OCI-LY3 (cell line): ENCODE results near the gene RAB43.

Source experiments
- H2AFZ ChIP-seq: fragments of 200-600, 300-600 bp; shearing (Covaris generic); 2 replicates; pipeline ENCODE4 v1.6.0; 2014; ENCODE audit warnings: antibody characterized with exemption, low read depth, low read length
- H3K27ac ChIP-seq: fragments of 200-600, 300-600 bp; sonication (generic); 2 replicates; pipeline ENCODE4 v1.5.1; 2014; ENCODE audit warnings: mild to moderate bottlenecking, low read length, moderate library complexity, mixed read lengths
- H3K27me3 ChIP-seq: fragments of 200-600, 300-600 bp; sonication (generic); 2 replicates; pipeline ENCODE4 v1.6.1; 2014; ENCODE audit warnings: low read depth, low read length, mixed read lengths
- H3K36me3 ChIP-seq: fragments of 200-600, 300-600 bp; sonication (generic); replicated peaks from 2 replicates; pipeline ENCODE3; 2014; ENCODE audit warnings: low read depth, low read length, mixed read lengths
- H3K4me1 ChIP-seq: fragments of 300-600, 200-600 bp; sonication (generic); 2 replicates; pipeline ENCODE4 v1.6.1; 2014; ENCODE audit warnings: low read length, mixed read lengths
- H3K4me2 ChIP-seq: fragments of 200-600, 300-600 bp; sonication (generic); 2 replicates; pipeline ENCODE4 v1.6.1; 2014; ENCODE audit warnings: low read length, mixed read lengths
- H3K4me3 ChIP-seq: fragments of 300-600, 200-600 bp; sonication (generic); 2 replicates; pipeline ENCODE4 v1.5.1; 2014; ENCODE audit warnings: antibody characterized with exemption, mild to moderate bottlenecking, low read length, moderate library complexity
- H3K79me2 ChIP-seq: fragments of 300-600, 200-600 bp; shearing (Covaris generic); 2 replicates; pipeline ENCODE4 v1.6.1; 2014; ENCODE audit warnings: mild to moderate bottlenecking, low read length, mixed read lengths
- H3K9ac ChIP-seq: fragments of 300-600, 200-600 bp; shearing (Covaris generic); 2 replicates; pipeline ENCODE4 v1.6.0; 2014; ENCODE audit warnings: mild to moderate bottlenecking, low read length, moderate library complexity
- H3K9me3 ChIP-seq: fragments of 200-600, 300-600 bp; shearing (Covaris generic); 2 replicates; pipeline ENCODE4 v1.6.1; 2014; ENCODE audit warnings: low read length, mixed read lengths; ENCODE audit not compliant: insufficient read depth
- H4K20me1 ChIP-seq: fragments of 200-600, 300-600 bp; sonication (generic); 2 replicates; pipeline ENCODE4 v1.6.1; 2016; ENCODE audit warnings: low read length, mixed read lengths; ENCODE audit not compliant: insufficient read depth
- EZH2phosphoT487 ChIP-seq: fragments of 200-600 bp; shearing (Covaris generic); IDR thresholded peaks from 2 replicates; pipeline ENCODE4 v1.6.1; 2018; ENCODE audit warnings: antibody characterized with exemption, mixed run types, low read depth
- TF ChIP-seq, protein P1 (sequence below): fragments of 200-600, 300-600 bp; sonication (generic); IDR thresholded peaks from 2 replicates; pipeline ENCODE4 v1.5.1; 2014; ENCODE audit warnings: antibody characterized with exemption, low read length, low read depth

The RAB43 gene

DNA sequence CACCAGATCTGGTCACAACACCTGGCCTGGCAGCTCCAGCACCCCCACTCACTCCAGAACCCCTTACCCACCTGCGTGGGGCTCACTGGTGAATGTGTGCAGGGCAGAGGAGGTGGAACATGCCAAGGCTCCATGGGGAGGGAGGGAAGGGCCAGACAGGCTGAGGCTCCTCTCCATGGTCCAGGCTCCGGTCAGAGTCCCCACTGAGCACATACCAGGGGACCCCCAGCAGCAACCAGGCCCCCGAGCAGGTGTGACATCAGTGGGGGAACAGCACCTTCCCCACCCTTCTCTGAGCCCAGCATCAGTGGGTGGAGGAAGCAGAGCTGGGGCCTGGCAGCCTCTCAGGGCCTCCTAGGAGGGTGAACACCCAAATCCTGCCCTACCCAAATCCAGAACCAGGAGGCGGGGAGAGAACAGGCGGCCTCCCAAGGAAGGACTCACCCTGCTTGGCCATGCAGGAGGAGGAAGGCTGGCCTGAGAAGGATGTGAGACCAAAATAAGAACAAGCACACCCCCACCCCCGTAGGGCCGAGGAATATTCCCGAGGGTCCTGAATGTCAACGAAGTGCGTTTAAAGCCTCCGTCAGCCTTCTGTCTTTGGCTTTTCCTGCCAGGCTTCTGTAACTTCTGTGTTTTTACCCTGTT lies 62.2 kb downstream of the RAB43 start:
- Histone ChIP-seq H3K4me2 (no peak overlapping the region), H3K27me3 (peaks cover 18% of the 10 kb centered on the region; the same call in 1 of the 2 replicates), H3K4me3 (no peak overlapping the region), H4K20me1 (no peaks in the 10 kb centered on the region), H3K79me2 (no peaks in the 10 kb centered on the region), H3K36me3 (no peaks in the 10 kb centered on the region), H2AFZ (no peak overlapping the region), H3K4me1 (no peaks in the 10 kb centered on the region), H3K9me3 (no peaks in the 10 kb centered on the region), H3K27ac (no peak overlapping the region), H3K9ac (no peak overlapping the region)
- TF ChIP-seq, protein P1, sequence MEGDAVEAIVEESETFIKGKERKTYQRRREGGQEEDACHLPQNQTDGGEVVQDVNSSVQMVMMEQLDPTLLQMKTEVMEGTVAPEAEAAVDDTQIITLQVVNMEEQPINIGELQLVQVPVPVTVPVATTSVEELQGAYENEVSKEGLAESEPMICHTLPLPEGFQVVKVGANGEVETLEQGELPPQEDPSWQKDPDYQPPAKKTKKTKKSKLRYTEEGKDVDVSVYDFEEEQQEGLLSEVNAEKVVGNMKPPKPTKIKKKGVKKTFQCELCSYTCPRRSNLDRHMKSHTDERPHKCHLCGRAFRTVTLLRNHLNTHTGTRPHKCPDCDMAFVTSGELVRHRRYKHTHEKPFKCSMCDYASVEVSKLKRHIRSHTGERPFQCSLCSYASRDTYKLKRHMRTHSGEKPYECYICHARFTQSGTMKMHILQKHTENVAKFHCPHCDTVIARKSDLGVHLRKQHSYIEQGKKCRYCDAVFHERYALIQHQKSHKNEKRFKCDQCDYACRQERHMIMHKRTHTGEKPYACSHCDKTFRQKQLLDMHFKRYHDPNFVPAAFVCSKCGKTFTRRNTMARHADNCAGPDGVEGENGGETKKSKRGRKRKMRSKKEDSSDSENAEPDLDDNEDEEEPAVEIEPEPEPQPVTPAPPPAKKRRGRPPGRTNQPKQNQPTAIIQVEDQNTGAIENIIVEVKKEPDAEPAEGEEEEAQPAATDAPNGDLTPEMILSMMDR = no peak
- TF ChIP-seq EZH2phosphoT487 = no peak

- H3K9ac ChIP-seq = no peak overlapping the region
- H3K27me3 ChIP-seq = peaks cover 18% of the 10 kb centered on the region; the same call in 1 of the 2 replicates
- no peak overlapping the region for H3K27ac ChIP-seq
- H4K20me1 ChIP-seq = no peaks in the 10 kb centered on the region
- no peaks in the 10 kb centered on the region for H3K9me3 ChIP-seq
- H2AFZ ChIP-seq = no peak overlapping the region
- no peaks in the 10 kb centered on the region for H3K4me1 ChIP-seq
- TF ChIP-seq, protein P1 = no peak
- TF ChIP-seq EZH2phosphoT487 = no peak
- H3K79me2 ChIP-seq = no peaks in the 10 kb centered on the region
- no peak overlapping the region for H3K4me3 ChIP-seq
- H3K4me2 ChIP-seq = no peak overlapping the region
- H3K36me3 ChIP-seq = no peaks in the 10 kb centered on the region
These were observed 63.0 kb downstream of the RAB43 start for GRCh38 chr3:129058441-129059200.

DNA sequence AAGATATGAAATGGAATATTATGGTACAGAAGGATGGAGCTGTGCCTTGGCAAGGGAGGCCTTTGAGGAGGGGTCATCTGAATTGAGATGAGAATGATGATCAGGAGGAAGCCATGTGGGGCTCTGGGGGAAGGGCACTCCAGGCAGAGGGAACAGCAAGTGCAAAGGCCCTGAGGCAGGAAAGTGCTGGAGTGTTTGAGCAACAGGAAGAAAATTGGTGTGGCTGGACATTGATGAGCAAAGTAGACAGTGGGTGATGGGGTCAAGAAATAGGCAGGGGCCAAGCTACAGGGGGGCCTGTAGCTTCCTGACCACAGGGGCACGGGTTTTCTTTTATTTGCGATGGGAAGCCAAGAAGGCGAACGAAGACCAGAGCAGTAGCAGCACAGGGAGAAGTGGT lies 64.4 kb downstream of the RAB43 start:
- Histone ChIP-seq H3K36me3 (no peaks in the 10 kb centered on the region), H3K4me1 (no peaks in the 10 kb centered on the region; the same call in 1 of the 2 replicates), H2AFZ (no peak overlapping the region), H3K79me2 (no peaks in the 10 kb centered on the region), H3K4me3 (no peak overlapping the region), H3K27me3 (peaks cover 18% of the 10 kb centered on the region; the same call in 1 of the 2 replicates), H4K20me1 (no peaks in the 10 kb centered on the region), H3K9me3 (no peaks in the 10 kb centered on the region), H3K4me2 (no peak overlapping the region), H3K27ac (no peak overlapping the region), H3K9ac (no peak overlapping the region)
- no peak for TF ChIP-seq EZH2phosphoT487
- TF ChIP-seq, protein P1 = no peak

DNA sequence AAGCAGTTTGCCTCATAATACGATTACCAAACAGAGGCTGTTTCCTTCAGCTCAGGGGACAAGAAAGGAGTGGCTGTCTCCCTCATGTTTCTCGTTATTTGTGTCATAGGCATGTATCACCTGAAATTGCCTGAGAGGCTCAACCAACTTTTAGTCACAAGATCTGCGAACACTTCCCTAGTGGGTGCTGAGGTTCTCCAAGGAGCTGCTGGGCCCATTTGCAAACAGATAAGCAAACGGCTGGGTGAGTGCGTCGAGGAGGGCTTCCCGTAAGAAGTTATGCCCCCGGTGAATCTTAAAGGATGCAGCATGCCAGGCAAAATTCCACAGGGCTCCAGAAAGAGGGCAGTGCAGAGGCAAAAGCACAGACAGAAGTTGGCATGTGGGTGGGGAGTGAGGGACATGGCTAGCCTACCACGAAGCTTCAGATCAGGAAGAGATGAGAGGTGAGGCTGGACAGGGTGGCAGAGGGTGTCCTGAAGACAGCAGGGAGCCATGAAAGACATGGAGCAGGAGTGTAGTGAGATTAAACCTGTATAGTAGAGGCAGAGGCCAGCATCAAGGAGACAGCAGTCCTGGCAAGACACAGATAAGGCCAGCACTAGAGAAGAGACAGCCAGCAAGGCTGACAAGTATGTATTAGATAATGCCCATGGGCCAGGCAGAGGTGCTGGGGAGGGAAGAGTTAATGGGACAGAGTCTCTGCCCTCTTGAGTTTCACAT lies 65.0 kb downstream of the RAB43 start:
- H3K9me3 ChIP-seq = no peaks in the 10 kb centered on the region
- no peak overlapping the region for H3K4me2 ChIP-seq
- TF ChIP-seq EZH2phosphoT487 = no peak
- TF ChIP-seq, protein P1 = no peak
- no peaks in the 10 kb centered on the region for H3K79me2 ChIP-seq
- H3K4me1 ChIP-seq = no peaks in the 10 kb centered on the region; the same call in 1 of the 2 replicates
- H2AFZ ChIP-seq = no peak overlapping the region
- peaks cover 18% of the 10 kb centered on the region; the same call in 1 of the 2 replicates for H3K27me3 ChIP-seq
- H3K9ac ChIP-seq = no peak overlapping the region
- H4K20me1 ChIP-seq = no peaks in the 10 kb centered on the region
- no peak overlapping the region for H3K4me3 ChIP-seq
- H3K36me3 ChIP-seq = no peaks in the 10 kb centered on the region
- no peak overlapping the region for H3K27ac ChIP-seq
